Inferior parietal cortex (tissue), 1 donor: ENCODE measurements around the gene LRRC45.
"Not testable (repeated sequence)": the region's sequence is repeated elsewhere in the genome, so short reads cannot be mapped to it uniquely, and the experiment has no call there.

ENCODE experiments used
- DNase-seq: peaks from one replicate; pipeline ENCODE4 v3.0.0-alpha.2; 2016; ENCODE audit errors: extremely low spot score

LRRC45 gene

GRCh38 chr17:82022981-82023446 is at the start of gene LRRC45:
Gene LRRC45 (plus strand): TSS chr17:82023305. CDS start chr17:82023644, 339 bp downstream.
- DNase-seq, result peak; percentile 98

- no peak for DNase-seq
These were observed 49.7 kb upstream of the LRRC45 start for GRCh38 chr17:81973432-81973831.

- DNase-seq, result no peak
These were observed 46.5 kb upstream of the LRRC45 start for GRCh38 chr17:81976332-81977210.

- peak; percentile 82 for DNase-seq
These were observed 45.8 kb upstream of the LRRC45 start, which contains the start of gene ASPSCR1 for GRCh38 chr17:81977211-81977808. Gene ASPSCR1 (plus strand): TSS chr17:81977629. CDS start chr17:81977647, 18 bp downstream.

- no peak for DNase-seq
These were observed 44.4 kb upstream of the LRRC45 start for GRCh38 chr17:81978524-81979298.

GRCh38 chr17:81980122-81980521 is 43.0 kb upstream of the LRRC45 start:
- no peak for DNase-seq

GRCh38 chr17:81980707-81981343 is 42.3 kb upstream of the LRRC45 start:
- DNase-seq, result no peak

GRCh38 chr17:81981511-81981910 is 41.6 kb upstream of the LRRC45 start:
- not testable (repeated sequence) for DNase-seq

- no peak for DNase-seq
These were observed 40.0 kb upstream of the LRRC45 start for GRCh38 chr17:81983011-81983638.

GRCh38 chr17:81983639-81984373 is 39.3 kb upstream of the LRRC45 start:
- no peak for DNase-seq

- no peak for DNase-seq
These were observed 38.2 kb upstream of the LRRC45 start for GRCh38 chr17:81984773-81985410.

GRCh38 chr17:81986606-81987005 is 36.5 kb upstream of the LRRC45 start:
- DNase-seq, result no peak

GRCh38 chr17:81987161-81987770 is 35.8 kb upstream of the LRRC45 start:
- DNase-seq, result no peak

- DNase-seq, result no peak
These were observed 32.0 kb upstream of the LRRC45 start for GRCh38 chr17:81990836-81991683.

GRCh38 chr17:81991684-81992305 is 31.3 kb upstream of the LRRC45 start:
- DNase-seq, result peak; percentile 17

- no peak for DNase-seq
These were observed 30.6 kb upstream of the LRRC45 start for GRCh38 chr17:81992306-81993102.
